GM12865 (cell line): ENCODE results near the gene CCN6.

Experiments
- DNase-seq: peaks from one replicate; pipeline ENCODE4 v3.0.0; 2010; ENCODE audit warnings: low read depth
- H3K4me3 ChIP-seq: 2 replicates; pipeline ENCODE4 v1.5.1; 2011; ENCODE audit warnings: mild to moderate bottlenecking, low read depth, low read length, control low read depth
- CTCF ChIP-seq: IDR thresholded peaks from 2 replicates; pipeline ENCODE4 v1.5.1; 2011; ENCODE audit warnings: low read length, control low read depth, low read depth, inconsistent platforms; ENCODE audit not compliant: insufficient read depth; ENCODE audit errors: missing control alignments

The CCN6 gene

DNA sequence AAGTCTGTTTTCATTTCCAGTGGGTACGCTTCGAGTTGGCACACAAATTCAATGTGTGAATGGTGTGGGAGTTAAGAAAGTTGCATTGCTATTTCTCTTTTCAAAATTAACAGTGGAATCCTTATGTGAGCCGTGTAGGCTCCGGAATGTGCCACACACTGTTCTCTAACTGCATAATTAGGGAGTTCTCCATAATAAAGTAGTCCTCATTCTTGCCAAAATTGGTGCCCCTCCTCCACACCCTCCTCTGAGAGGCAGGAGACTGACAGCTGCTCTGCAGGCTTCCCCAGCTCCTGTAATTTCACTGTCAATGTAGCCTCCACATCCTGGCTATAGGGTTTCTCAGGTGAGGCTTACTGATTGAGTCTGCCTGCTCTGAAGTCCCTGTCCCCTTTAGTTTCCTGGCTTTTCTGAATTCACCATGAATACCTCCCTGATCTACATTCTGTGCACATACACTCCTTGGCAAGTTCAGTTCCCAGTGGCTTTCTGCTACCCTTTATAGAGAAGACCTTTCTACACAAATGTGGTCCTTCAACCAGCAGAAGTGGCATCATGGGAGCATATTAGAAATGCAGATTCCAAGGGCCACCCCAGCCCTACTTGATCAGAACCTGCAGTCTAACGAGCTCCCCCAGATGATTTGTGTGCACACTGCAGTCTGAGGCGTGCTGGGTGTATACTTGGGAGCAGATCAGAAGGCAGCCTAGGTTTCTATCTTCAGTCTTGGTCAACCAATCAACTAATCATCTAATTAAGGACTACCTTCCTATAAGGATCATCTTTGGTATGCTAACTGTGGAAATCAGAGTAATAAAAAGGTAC, 19.9 kb upstream of the CCN6 start:
- no peak for TF ChIP-seq CTCF
- no peak for DNase-seq
- H3K4me3 ChIP-seq: no peak overlapping the region

DNA sequence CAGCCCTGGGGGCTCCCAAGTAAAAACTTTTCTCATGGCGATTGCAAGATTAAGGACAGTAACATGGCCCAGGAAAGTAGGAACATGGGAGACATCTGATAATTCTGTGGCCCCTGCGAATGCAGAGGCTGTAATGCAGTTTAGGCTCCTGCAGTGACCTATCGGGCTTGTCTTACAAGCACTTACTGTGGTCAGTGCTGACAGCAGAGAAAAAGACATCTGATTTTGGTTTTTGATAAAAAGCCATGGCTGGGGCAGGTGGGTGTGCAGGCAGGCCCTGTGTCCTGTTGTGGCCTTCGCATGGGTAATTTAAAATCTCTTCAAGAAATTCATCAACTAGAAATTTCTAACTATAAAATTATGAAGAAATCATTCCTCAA, 19.3 kb upstream of the CCN6 start:
- no peak for DNase-seq
- no peak for TF ChIP-seq CTCF
- no peak overlapping the region for H3K4me3 ChIP-seq

GRCh38 chr6:112036088-112036637, 17.7 kb upstream of the CCN6 start:
- DNase-seq: no peak
- H3K4me3 ChIP-seq: no peak overlapping the region
- TF ChIP-seq CTCF: no peak

GRCh38 chr6:112037783-112038216, 16.1 kb upstream of the CCN6 start:
- no peak for TF ChIP-seq CTCF
- DNase-seq: no peak

DNA sequence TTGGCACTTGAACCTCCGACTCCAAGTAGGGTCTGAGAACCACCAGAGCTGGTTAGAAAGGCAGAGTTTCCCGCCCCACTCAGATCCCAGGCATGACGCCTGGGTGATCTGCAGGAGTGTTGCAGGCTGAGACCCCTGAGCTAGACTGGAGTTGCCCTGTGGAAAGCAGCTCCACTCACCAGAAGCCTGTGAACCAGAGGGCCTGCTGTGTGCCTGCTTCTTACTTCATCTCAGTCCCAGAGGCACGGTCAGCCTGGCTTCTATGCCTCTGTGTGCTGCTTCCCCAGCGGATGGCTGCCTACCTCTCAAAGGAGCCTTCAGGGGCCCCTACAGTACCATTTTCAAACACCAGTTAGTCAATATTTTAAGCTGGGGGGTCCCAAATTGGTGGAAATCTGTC, 15.6 kb upstream of the CCN6 start:
- no peak for DNase-seq
- H3K4me3 ChIP-seq: no peak overlapping the region
- TF ChIP-seq CTCF: no peak

More at GRCh38 chr6:112037783-112038216, 16.1 kb upstream of the CCN6 start:
- H3K4me3 ChIP-seq: no peak overlapping the region

GRCh38 chr6:112038756-112039430, 15.0 kb upstream of the CCN6 start:
- no peak overlapping the region for H3K4me3 ChIP-seq
- DNase-seq: no peak
- no peak for TF ChIP-seq CTCF

GRCh38 chr6:112039431-112039770, 14.5 kb upstream of the CCN6 start:
- TF ChIP-seq CTCF: no peak
- no peak for DNase-seq
- H3K4me3 ChIP-seq: no peak overlapping the region
